ENCODE measurements around the gene EDIL3.

EDIL3 gene

DNA sequence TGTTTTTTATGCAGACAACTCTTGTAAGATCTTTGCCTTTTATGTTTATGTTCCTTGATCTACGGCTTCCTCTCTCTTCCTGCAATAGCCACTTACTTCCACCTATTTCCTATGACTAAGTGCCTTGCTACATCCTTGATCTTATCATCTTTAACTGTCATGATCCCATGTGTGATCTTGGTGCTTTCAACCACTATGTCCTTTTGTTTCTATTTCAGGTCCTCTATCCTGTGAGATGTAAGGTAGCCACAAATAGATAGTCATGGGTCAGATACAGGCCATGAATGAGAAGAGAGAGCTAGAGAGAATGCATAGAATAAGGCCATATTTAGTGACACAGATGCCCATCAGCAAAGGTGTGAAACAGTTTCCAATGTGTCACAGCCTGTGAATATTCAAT, 420.4 kb downstream of the EDIL3 start:
- DNase-seq (ENCODE audit: low spot score): no peak

DNA sequence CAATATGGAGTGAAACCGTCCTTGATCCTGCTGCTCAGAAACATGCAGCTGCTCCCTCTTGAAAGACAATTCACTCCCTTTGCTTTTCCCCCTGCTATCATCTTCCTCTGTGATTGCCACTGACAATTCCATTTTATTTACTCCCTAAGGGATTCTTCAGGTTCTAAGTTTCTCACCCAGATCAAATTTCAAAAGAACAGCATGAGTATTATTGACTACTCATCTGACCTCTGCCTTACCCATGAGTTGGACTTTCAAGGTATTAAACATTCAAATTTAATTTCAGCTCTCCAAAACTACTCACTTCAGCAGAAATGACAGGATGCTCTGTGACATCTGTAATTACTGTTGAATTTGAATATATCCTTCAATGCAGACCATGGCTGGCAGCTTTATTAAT, 427.5 kb downstream of the EDIL3 start:
- DNase-seq (ENCODE audit: low spot score): no peak

DNA sequence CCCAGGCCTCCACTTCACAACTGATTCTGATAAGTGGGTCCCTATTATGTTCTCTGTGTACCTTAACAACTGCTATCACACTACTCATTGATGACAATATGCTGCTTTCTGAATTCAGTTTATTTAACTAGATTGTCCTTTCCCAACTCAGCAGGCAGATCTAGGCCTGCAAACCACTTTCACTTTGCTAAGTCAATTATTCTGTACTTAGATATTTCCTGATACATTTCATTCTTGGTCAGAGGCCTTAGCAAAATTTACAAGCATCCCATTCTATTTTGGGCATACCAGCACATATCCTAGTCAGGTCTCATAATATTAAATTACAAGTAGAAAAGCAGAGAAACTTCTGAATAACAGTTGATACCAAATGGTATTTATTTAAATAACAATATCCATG, 428.3 kb downstream of the EDIL3 start:
- no peak for DNase-seq (ENCODE audit: low spot score)

DNA sequence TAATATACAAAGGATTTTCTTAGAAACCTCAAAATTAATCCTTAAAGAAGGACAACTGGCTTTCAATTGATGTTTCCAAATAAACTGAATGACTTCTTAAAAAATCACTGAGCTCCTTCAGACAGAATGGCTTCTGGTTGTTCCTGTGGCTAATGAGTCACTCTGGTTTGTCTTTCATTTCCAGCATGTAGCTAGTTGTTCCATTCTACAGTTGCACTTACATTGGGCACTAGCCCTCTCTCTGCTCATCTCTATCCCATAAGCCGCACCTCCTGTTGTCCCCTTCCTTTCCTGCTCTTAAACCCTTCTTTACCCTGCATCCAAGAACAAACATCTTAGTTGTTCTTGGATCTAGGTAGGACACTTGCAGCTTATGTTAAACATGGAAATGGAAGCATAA, 428.8 kb downstream of the EDIL3 start:
- DNase-seq (ENCODE audit: low spot score): no peak

DNA sequence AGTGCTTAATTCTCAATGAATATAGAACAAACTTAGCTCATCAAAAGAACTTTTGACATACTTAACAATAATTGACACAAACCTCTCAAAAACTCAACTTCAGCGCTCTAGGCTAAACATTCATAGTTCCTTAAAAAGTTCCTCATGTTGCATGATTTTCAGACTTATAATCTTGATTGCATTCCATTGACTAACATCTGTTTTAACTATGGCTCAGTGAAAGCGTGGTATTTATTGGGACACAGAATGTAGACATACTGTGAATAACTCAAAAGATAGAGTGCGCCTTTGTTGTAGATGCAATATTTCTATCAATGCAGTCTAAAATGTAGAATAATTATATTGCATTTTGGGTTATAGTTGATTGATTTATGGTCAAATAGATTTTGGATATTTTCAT, 436.9 kb downstream of the EDIL3 start:
- DNase-seq (ENCODE audit: low spot score): no peak

DNA sequence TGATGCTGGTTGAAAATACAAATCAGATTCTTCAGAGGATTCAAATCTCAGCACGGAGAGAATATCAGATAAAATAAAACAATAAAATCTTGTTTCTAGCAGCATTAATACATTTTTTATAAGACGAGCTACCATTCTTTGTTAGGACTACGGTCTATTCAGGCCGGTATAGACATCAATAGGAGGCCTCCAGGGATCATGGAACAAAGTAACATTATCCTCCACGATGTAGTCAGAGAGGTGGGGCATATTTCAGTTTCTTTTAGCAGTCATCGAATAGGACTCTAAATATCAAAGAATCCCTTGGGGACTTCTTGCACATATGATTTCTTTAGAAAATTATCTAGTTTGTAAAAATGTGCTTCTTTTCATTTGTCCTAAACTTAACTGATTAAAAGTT, 438.2 kb downstream of the EDIL3 start:
- no peak for DNase-seq (ENCODE audit: low spot score)

DNA sequence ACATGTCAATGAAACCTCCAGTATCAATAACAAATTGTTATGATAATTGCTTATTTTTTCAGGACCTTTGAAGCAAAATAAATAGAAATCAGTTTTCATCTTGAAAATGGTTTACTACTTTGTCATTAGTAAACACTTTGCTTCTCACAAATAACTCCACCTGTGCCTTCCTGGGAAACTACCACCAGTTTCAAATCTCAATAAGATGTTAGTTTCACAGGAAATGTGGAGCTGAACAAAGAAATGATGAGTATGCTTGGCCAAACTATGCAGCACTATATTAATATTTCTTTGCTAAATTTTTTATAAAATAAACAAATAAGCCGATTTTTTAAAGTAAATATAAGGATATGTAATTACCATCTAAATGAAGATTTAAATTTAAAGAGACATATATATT, 442.5 kb downstream of the EDIL3 start:
- DNase-seq (ENCODE audit: low spot score): no peak

DNA sequence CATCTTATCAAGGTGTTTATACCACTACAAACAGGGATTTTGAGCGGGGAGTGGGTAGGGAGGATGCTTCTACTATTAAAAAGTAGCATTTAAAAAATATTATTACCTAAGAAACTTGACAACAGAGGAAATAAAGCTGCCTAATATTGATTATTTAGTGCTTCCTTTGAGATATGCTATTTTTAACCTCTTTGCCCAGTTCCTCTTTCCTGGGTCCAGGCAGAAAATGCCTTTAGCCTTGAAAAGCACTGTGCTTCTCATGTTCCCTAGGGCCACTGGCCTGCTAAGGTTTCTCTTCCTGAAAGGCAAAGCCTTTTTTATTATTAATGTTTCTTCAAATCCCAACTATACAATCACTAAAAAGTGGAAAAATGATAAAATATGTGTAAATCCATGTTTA, 446.8 kb downstream of the EDIL3 start:
- no peak for DNase-seq (ENCODE audit: low spot score)

DNA sequence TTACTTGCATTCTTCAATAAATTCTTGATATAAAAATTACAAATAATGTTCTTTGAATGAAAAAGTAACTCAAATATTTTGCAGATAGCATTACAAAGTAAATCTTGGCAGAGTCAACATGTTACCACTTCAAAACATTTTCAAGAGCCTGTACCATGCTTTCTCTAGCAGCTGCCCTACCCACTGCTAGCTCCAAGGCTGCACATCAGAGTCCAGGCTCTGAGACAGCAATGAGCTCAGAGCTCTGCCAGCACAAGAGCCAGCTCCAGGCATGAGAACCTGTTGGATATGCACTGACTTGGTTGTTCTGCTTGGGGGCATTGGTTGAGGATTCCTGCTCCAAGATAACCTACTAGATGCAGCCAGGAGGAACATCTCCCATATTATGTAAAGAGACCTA, 452.7 kb downstream of the EDIL3 start:
- DNase-seq (ENCODE audit: low spot score): no peak

DNA sequence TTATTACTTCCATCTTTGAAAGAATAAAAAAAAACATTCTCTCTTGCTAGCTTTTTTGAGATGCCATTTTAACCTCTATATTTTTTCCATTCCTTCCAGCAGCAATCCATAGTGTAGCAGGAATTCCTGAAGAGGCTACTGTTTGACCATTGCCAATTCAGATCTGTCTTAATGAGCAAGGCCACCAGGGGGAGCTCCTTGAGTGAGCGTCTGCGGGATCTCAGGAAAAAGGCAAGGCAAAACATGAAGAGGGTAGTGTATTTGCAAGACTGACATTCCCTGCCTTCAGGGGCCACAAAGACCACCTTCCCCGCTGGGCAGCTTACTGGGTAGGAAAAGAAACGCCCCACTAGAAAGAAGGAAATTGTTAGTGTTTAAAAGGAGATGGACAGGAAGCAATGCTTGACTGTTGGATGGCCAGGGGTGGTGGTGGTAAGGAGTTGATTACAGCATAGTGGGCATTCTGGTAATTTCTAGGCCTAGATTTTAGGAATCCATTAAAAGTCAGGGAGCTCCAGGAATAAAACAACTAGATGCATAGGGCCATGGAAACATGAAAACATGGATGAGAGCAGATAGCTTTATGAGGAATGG, 457.4 kb downstream of the EDIL3 start:
- peak; percentile 45 for DNase-seq (ENCODE audit: low spot score)

DNA sequence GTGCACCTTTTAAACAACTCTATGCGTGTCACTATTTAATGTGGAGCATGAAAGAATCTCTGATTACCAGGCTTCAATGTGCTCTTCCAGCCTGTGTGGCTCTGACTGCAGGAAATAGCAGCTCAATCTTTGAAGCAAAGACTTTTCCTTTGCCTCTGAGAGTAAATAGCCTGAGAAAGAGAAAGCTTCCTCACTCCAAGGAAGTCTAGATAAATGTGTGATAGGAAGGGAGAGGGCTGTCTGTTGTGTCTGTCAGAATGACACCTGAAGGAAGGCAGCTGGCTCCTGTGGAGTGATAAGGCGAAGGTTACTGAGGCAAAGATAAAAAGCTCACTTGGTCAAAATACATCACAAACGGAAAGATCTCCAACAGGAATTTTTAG, 458.7 kb downstream of the EDIL3 start:
- DNase-seq (ENCODE audit: low spot score): no peak

DNA sequence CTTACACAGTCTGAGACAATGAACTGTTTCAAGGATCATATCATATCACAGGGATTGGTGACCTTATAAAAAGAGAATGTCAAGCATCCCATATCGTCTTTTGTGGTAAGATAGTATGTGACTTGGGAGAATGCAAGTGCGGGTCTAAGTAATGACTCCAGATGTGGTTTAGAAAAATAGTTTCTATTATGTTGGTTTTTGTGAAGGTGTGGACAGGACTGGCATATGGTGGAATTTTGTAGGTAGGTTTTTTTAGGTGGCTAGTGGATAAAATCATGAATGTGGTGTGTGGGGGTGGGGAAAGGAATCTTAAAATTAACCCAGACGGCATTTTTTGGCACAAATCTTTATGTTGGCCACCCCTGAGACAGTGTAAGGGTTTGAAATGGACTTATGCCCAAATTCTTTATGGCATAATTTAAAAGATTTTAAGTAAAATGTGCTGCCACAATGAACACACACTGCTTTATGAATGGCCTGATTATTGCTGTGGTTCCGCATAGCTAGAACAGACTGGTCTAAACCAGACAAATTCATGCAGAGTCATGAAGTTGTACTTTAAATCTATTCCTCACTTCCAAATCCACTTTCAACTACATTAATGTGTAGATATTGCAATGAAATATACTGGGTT, 459.2 kb downstream of the EDIL3 start:
- DNase-seq (ENCODE audit: low spot score): no peak

DNA sequence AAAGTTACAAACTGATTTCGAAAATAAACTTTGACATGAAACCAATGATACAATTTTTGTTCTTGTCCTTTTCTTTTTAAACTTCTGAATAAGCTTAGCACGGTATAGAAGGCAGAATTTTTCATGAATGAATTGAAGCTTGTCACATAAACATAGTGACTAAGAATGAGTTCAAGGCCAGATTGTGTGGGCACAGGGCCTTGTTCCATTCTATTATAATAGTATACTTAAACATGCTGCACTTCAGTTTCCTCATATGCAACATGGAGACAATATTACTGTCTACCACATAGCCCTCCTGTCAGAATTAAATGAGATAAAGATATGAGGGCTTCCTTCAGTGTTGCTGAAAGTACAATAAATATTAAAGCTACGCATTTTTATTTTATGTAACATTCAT, 459.8 kb downstream of the EDIL3 start:
- no peak for DNase-seq (ENCODE audit: low spot score)

DNA sequence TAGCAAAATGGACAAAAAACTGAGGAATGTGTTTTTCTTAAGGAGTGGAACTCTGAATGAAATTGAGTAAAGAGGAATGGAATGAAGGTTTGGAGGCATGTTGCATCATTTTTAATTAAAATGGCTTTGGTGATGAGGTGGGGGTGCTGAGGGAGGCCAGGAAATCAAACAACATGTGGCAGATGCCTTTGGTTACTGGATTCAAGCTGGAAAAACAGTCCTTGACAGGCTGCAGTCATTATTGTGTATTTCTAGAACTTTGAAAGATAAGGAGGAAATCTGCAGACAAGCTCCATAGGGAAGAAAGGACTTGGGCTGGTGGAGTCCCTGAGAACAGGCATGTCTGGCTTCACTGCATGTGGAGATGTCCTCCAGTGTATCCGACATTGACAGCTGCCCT, 460.5 kb downstream of the EDIL3 start:
- no peak for DNase-seq (ENCODE audit: low spot score)

DNA sequence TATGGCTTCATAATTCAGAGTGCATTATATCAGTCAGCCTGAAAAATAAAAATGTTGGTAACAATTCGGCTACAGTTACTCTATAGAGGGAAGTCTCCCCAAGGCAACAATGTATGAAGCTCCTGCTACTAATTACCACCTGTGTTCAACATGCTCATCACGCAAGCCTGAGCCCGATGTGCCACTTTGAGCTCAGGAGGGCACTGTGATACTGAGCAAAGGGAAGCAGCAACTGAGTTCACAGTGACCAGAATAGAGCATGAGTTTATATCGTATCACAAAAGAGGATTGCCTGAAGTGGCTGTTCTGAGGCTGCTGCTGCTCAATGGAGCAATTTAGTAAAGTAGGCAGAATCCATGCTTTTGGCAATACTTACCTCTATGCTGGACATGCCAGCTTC, 462.0 kb downstream of the EDIL3 start:
- DNase-seq (ENCODE audit: low spot score): no peak

DNA sequence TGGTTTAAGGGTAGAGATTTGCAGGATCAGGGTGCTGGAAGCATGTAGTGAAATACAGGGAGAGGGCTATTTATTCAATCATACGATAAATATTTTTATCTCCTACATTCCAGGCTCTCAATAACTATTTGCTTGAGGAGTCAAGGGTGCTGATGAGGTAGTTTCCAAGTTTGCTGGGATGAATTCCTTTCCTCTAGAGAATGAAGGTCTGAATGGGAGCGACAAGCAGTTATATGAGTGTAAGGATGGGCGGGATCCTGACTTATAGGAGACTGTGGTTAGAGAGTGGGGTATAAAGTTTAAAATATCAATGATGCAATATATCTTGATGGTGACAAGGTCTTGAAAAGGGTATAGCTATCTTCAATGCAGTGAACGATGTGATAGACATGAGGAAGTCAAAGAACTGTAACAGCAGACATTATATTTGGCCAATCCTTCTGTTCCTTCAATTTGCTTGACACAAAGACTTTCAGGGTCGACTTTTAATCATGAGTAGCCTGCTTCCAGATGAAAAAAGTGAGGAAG, 462.9 kb downstream of the EDIL3 start:
- DNase-seq (ENCODE audit: low spot score): no peak

DNA sequence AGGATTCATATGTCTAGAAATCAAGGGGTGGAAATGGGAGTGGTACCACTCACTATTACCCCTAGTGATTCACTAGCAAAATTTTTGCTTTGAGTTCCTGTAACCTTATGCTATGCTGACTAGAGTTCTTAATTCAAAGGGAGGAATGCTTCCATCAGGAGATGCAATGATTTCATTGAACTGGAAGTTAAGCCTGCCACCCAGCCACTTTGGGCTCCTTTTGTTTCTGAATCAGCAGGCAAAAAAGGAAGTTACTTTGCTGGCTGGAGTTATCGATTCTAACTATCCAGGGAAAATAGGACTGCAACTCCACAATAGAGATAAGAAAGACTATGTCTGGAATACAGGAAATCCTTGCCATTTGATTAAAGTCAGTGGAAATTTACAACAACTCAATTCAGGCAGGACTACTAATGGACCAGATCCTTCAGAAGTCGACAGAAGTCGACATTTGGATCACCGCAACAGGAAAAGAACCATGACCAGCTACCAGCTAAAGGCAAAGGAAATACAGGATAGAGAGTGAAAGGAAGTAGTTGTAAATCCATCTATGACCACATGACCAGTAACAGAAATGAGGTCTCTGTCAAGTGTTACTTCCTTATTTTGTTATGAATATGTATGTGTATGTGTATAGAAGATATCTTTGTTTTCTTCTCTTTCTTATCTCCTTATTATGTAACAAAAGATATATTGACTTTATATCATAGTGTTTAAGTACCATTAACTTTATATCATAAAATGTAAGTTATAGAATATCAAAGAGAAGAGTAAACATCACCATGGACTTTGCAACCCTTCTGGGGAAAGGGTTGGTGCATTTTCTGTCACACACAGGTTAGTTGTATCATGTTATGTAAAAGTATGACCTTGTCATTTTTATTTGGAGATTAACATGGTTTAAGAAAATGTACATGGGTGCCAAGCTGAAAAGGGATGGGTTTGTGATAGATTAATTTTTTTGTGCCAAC, 465.3 kb downstream of the EDIL3 start:
- no peak for DNase-seq (ENCODE audit: low spot score)

DNA sequence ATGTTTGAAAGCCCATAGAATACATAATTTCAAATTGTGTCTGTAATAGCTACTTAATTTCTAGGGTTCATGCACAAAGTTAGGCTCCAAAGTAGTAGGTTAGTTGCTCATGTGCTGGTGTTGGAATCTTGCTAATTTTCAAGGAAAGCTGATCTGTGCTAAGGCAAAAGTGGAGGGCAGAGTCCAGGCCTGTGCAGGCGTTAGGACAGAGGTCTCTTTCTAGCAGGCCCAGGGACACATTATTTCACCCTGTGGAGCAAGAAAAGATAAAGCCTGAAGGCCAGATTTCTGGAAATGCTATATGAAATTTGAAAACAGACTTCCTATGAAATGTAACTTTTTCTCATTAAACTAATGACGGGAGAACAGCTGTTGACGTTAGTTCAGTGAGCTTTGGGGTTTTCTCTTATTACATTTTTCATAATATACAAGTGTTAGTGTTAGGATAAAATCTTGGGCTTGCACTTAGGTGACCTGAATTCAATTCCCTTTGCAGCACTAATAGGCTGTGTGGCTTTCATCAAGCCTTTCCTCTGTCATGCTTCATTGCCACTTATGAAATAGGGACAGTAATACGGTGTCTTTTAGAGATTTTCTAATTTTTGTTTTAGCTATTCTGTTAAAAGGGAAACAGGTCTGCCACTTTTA, 467.3 kb downstream of the EDIL3 start:
- DNase-seq (ENCODE audit: low spot score): no peak

DNA sequence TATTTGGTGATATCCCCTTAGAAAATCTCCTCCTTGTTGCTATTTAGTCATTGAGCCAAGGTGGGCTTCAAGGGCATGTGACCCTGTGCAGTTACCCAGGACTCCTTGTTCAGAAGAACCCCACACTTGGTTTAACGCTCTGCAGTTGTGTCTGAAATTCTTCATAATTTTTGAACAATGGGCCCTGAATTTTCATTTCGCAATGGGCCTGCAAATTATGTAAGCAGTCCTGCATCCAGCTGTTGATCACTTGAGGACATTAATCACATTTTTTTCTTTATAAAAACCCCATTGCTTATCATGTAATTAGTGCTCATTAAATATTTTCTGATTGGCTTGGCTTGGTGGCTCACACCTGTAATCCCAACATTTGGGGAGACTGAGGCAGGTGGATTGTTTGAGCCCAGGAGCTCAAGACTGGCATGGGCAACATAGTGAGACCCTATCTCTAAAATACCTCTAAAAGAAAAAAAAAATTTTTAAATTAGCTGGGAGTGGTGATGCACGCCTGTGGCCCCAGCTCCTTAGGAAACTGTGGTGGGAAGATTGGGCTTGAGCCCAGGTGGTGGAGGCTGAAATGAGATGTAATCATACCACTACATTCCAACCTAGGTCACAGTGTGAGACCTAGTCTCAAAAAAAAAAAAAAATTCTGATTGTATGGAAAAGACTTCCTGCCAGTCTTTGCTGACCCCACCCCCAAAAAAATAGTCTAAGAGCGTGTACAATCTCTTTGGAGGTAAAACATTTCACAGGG, 469.8 kb downstream of the EDIL3 start:
- DNase-seq (ENCODE audit: low spot score): no peak

DNA sequence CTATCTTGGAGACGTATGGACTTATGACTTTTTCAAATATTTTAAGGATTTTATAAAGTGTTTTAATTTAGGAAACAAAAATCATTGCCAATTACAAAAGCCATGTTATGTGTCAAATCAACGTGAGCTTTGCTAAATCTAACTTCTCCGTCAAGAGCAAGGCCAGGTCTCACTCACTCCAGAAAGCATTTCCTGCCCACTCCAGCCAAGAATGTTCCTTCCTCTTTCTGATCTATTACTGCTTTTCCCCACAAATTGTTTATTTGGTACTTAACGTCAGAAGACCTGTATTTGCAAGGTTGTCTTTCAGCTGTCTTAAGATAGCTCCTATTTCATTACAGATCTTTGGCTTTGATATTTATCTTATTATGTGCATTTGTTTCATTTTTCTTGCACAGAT, 470.5 kb downstream of the EDIL3 start:
- DNase-seq (ENCODE audit: low spot score): no peak

DNA sequence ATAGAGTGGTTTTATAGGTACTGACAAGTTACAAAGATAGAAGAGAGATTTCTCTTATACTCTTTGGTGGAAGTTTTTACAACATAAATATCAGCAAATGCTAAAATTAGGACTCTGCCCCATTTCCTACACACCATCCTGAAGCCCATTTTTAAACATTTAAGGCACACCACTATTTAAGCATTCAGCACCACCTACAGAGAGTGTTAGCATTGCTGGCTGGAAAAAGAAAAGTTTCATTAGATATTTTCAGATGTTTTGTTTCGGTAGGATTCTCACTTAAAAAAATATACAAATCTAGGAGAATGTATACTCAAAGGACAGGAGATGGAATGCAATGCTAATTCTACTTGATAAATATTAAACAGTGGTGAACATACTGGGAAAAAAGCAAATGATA, 471.1 kb downstream of the EDIL3 start:
- no peak for DNase-seq (ENCODE audit: low spot score)
